Endothelial cell of umbilical vein (primary cell): ENCODE data around the gene APP. TPM values are rescaled to one million over a fixed set of nuclear protein-coding genes. Genes with fewer than 3 reads are reported as not detected.
A peak's percentile ranks its signal among the peaks of the same experiment; 100 is the strongest.

ENCODE experiments used
- BruUV-seq: library from RNA; stranded (reverse); fragments of 400-500 nt; replicated peaks from 2 replicates; lab custom pipeline; 2021; lab: Mats Ljungman, UMichigan
- CTCF ChIA-PET: fragments of 300-600, 350-600 bp; sonication (Branson Sonifier 250); formaldehyde crosslinking; loops from one replicate; lab custom pipeline; 2021; ENCODE audit warnings: antibody characterized with exemption, inconsistent platforms; lab: Charles Lee
- POLR2A ChIA-PET: fragments of 300-600, 350-600 bp; sonication (Branson Sonifier 250); formaldehyde crosslinking; loops from one replicate; lab custom pipeline; 2021; ENCODE audit warnings: antibody characterized with exemption, inconsistent platforms; lab: Charles Lee
- DNase-seq: peaks from one replicate; pipeline ENCODE4 v3.0.0-alpha.2; 2011; ENCODE audit warnings: low read depth, low spot score
- FAIRE-seq: peaks from 2 replicates; lab custom pipeline; 2011; peaks lifted over from hg19 to GRCh38; lab: Jason Lieb, UNC
- H2AFZ ChIP-seq: 2 replicates; pipeline ENCODE4 v1.6.0; 2012; ENCODE audit warnings: low read depth, low read length, control low read depth, inconsistent platforms
- H3K27ac ChIP-seq: 2 replicates; pipeline ENCODE4 v1.5.1; 2011; ENCODE audit warnings: low read depth, mild to moderate bottlenecking, control low read depth, low read length, moderate library complexity; ENCODE audit not compliant: insufficient read depth
- H3K27me3 ChIP-seq, 2 experiments: 2 replicates each; pipeline versions ENCODE4 v1.6.0 to v1.6.1; 2011; ENCODE audit warnings: low read length in 2 of 2, mixed read lengths in 1 of 2; ENCODE audit not compliant: control insufficient read depth in 2 of 2, insufficient read depth in 2 of 2
- H3K36me3 ChIP-seq, 2 experiments: 2 replicates in 1 of 2; 3 replicates in 1 of 2; pipeline ENCODE4 v1.5.1; 2011; ENCODE audit warnings: low read length in 2 of 2, mild to moderate bottlenecking in 1 of 2, moderate library complexity in 1 of 2; ENCODE audit not compliant: control insufficient read depth in 2 of 2, insufficient read depth in 2 of 2; ENCODE audit errors: extremely low read depth in 1 of 2
- H3K4me1 ChIP-seq: 3 replicates; pipeline ENCODE4 v1.5.1; 2011; ENCODE audit warnings: mild to moderate bottlenecking, low read length; ENCODE audit not compliant: control insufficient read depth, insufficient read depth; ENCODE audit errors: extremely low read depth
- H3K4me2 ChIP-seq: 2 replicates; pipeline ENCODE4 v1.6.1; 2011; ENCODE audit warnings: low read length, control low read depth, mixed read lengths; ENCODE audit not compliant: insufficient read depth
- H3K4me3 ChIP-seq, 3 experiments: fragments of 200-600 bp in 1 of 3; sonication (generic), shearing (Covaris generic) in 1 of 3; replicated peaks in 1 of 3; 2 replicates each; pipeline ENCODE4 v1.5.1; 2011 to 2016; ENCODE audit warnings: control low read depth in 3 of 3, low read length in 3 of 3, mild to moderate bottlenecking in 2 of 3, inconsistent platforms in 1 of 3, low read depth in 1 of 3, moderate library complexity in 1 of 3; ENCODE audit not compliant: insufficient read depth in 1 of 3
- H3K79me2 ChIP-seq: 2 replicates; pipeline ENCODE4 v1.6.0; 2012; ENCODE audit warnings: low read length, inconsistent platforms; ENCODE audit not compliant: control insufficient read depth, insufficient read depth
- H3K9ac ChIP-seq: replicated peaks from 2 replicates; pipeline ENCODE3; 2011; ENCODE audit warnings: low read length, control low read depth; ENCODE audit not compliant: insufficient read depth; ENCODE audit errors: extremely low read depth
- H3K9me1 ChIP-seq: replicated peaks from 3 replicates; pipeline ENCODE4 v1.6.0; 2011; ENCODE audit warnings: mild to moderate bottlenecking, low read length; ENCODE audit not compliant: control insufficient read depth, insufficient read depth; ENCODE audit errors: extremely low read depth
- H3K9me3 ChIP-seq: replicated peaks from 2 replicates; pipeline ENCODE4 v1.5.1; 2012; ENCODE audit warnings: low read length, inconsistent platforms; ENCODE audit not compliant: control insufficient read depth, insufficient read depth
- H4K20me1 ChIP-seq: replicated peaks from 2 replicates; pipeline ENCODE3; 2011; ENCODE audit warnings: mild to moderate bottlenecking, low read length; ENCODE audit not compliant: control insufficient read depth, insufficient read depth; ENCODE audit errors: extremely low read depth
- CTCF ChIP-seq, 2 donors: IDR thresholded peaks; 1 replicate in 1 of 2; 2 replicates in 1 of 2; pipeline ENCODE4 v1.5.1; 2011; ENCODE audit warnings: low read length in 2 of 2, mild to moderate bottlenecking in 2 of 2, moderate library complexity in 2 of 2, control low read depth in 1 of 2, inconsistent platforms in 1 of 2, low read depth in 1 of 2; ENCODE audit not compliant: insufficient read depth in 1 of 2; ENCODE audit errors: extremely low read depth in 1 of 2
- EZH2 ChIP-seq: IDR thresholded peaks from 2 replicates; pipeline ENCODE4 v1.6.1; 2012; ENCODE audit warnings: borderline replicate concordance, low read depth, mild to moderate bottlenecking, moderate library complexity, low read length, inconsistent platforms; ENCODE audit not compliant: severe bottlenecking
- FOS ChIP-seq: IDR thresholded peaks from 2 replicates; pipeline ENCODE4 v1.6.1; 2011; ENCODE audit warnings: mild to moderate bottlenecking, low read length, moderate library complexity, borderline replicate concordance; ENCODE audit not compliant: insufficient read depth
- GATA2 ChIP-seq: IDR thresholded peaks from 2 replicates; pipeline ENCODE4 v1.7.0; 2011; ENCODE audit warnings: low read depth, mild to moderate bottlenecking, moderate library complexity, mixed read lengths, low read length; ENCODE audit not compliant: insufficient read length, insufficient read depth
- JUN ChIP-seq: IDR thresholded peaks from 2 replicates; pipeline ENCODE4 v1.6.1; 2011; ENCODE audit warnings: borderline replicate concordance, low read depth; ENCODE audit not compliant: insufficient read length, insufficient read depth
- MAX ChIP-seq: IDR thresholded peaks from 2 replicates; pipeline ENCODE4 v1.6.1; 2011; ENCODE audit not compliant: insufficient read depth, insufficient read length
- MYC ChIP-seq: IDR thresholded peaks from one replicate; pipeline ENCODE4 v1.6.1; 2011; ENCODE audit warnings: mild to moderate bottlenecking, low read depth, low read length
- POLR2A ChIP-seq: IDR thresholded peaks from 2 replicates; pipeline ENCODE4 v1.6.1; 2012; ENCODE audit warnings: low read depth, mild to moderate bottlenecking, control low read depth, low read length
- POLR2AphosphoS5 ChIP-seq: IDR thresholded peaks from 2 replicates; pipeline ENCODE4 v1.6.1; 2012; ENCODE audit warnings: low read depth, mild to moderate bottlenecking, control low read depth, low read length, moderate library complexity; ENCODE audit not compliant: insufficient read depth
- dilution Hi-C: fragments of 300-500 bp; cut with MboI; formaldehyde crosslinking; loops from one replicate; pipeline ENCODE4 v1.15.0; 2019; ENCODE audit warnings: low sequenced_read_pairs; ENCODE audit not compliant: extremely low pct_ligation_motif_present
- intact Hi-C: fragments of 100-400 bp; cut with micrococcal nuclease; formaldehyde crosslinking; loops from one replicate; pipeline ENCODE4 v1.10.0; 2022
- polyA plus RNA-seq, 4 experiments: library from polyadenylated mRNA; depleted of rRNA in 3 of 4; stranded (reverse) in 3 of 4; unstranded in 1 of 4; fragments of >200 nt; gene quantifications; 2 replicates each; pipeline versions ENCODE4 v1.2.1 to v1.2.3, GENCODE V29; 2011 to 2012; ENCODE audit warnings: missing spikeins in 1 of 4
- total RNA-seq: library from RNA; stranded (reverse); gene quantifications from 2 replicates; pipeline ENCODE4 v1.2.3, GENCODE V29; 2021

Gene APP
- total and polyA plus RNA-seq, 2 donors (not counting 3 experiments of a cell fraction or from before 2014, with no cell fraction given): 914 to 928 TPM

GRCh38 chr21:26106562-26106961, 64.0 kb downstream of the APP start:
- Histone ChIP-seq H3K27ac (peak overlapping the region; percentile 62), H3K4me2 (no peak overlapping the region), H3K36me3 (peaks cover 7 to 11% of the 10 kb centered on the region in 2 experiments), H3K4me1 (peaks cover 26% of the 10 kb centered on the region), H2AFZ (no peak overlapping the region), H4K20me1 (peaks cover 13% of the 10 kb centered on the region), H3K79me2 (peaks cover 87% of the 10 kb centered on the region), H3K4me3 (no peak overlapping the region), H3K27me3 (no peaks in the 10 kb centered on the region), H3K9me1 (no peaks in the 10 kb centered on the region), H3K9ac (no peak overlapping the region), H3K9me3 (no peaks in the 10 kb centered on the region)
- dilution Hi-C loops: no loop called here
- BruUV-seq: no TSS peak
- DNase-seq (peak; percentile 77), FAIRE-seq (peak; percentile 57)
- TF ChIP-seq FOS (peak; percentile 57), MAX (no peak), JUN (peak; percentile 33), GATA2 (no peak)
- ChIA-PET CTCF (interaction anchor here (1.3 kb wide), 1 partner anchor 27 kb away, joined by 3 read pairs; no protein-coding TSS in a partner anchor), POLR2A (no interaction called here)
- intact Hi-C loops: no loop called here

- intact Hi-C loops (no loop called here), dilution Hi-C loops (no loop called here)
- peaks cover 88% of the 10 kb centered on the region for H3K79me2 ChIP-seq
- H4K20me1 ChIP-seq: peaks cover 14% of the 10 kb centered on the region
- no peak overlapping the region for H3K9ac ChIP-seq
- H3K9me3 ChIP-seq: no peaks in the 10 kb centered on the region
- H3K4me1 ChIP-seq: peaks cover 26% of the 10 kb centered on the region
- H3K27me3 ChIP-seq: no peaks in the 10 kb centered on the region
- DNase-seq: no peak
- TF ChIP-seq POLR2AphosphoS5 (no peak), POLR2A (no peak), FOS (no peak), CTCF (IDR thresholded peaks at IDR 0.05; ENCODE audit: extremely low read depth in 1 of 2, insufficient read depth in 1 of 2, low read depth in 1 of 2, low read length in 2 of 2) (no peak), GATA2 (no peak), EZH2 (no peak), MYC (no peak), MAX (no peak)
- no peak for FAIRE-seq
- H3K27ac ChIP-seq: no peak overlapping the region
- ChIA-PET POLR2A (no interaction called here), CTCF (interaction anchor here (1.3 kb wide), 1 partner anchor 13 kb away, joined by 4 read pairs; no protein-coding TSS in a partner anchor)
- H2AFZ ChIP-seq: no peak overlapping the region
- no TSS peak for BruUV-seq
- no peaks in the 10 kb centered on the region for H3K9me1 ChIP-seq
- H3K36me3 ChIP-seq: peaks cover 7 to 11% of the 10 kb centered on the region in 2 experiments
- no peak overlapping the region for H3K4me3 ChIP-seq
- no peak overlapping the region for H3K4me2 ChIP-seq
Measured at GRCh38 chr21:26105819-26106218, 64.8 kb downstream of the APP start.
